Right ventricle myocardium superior (tissue), 1 donor: Measurements from ENCODE around the gene SH3BP4. TPM values are rescaled to one million over a fixed set of nuclear protein-coding genes. Genes with fewer than 3 reads are reported as not detected.

Source experiments
- ATAC-seq: fragments of 200-7000 bp; cut with Tn5 transposase; one replicate; pipeline ENCODE4 v1.9.1; 2020; ENCODE audit warnings: mild to moderate bottlenecking; ENCODE audit not compliant: poor library complexity
- DNase-seq: peaks from one replicate; pipeline ENCODE4 v3.0.0-alpha.2; 2020
- intact Hi-C: fragments of 100-400 bp; cut with DNase I; formaldehyde crosslinking; loops from one replicate; pipeline ENCODE4 v1.11.2; 2022
- total RNA-seq: library from RNA; stranded (reverse); fragmentation: NEBNext Ultra II Directional; extraction: Animal tissue kit (Norgen Biotek cat#: 25700); gene quantifications from one replicate; pipeline ENCODE4 v1.2.1, GENCODE V29; 2021
- donor health status: DM: no; HTN: yes; CAD: no; lungs with severe emphysema.

Gene SH3BP4
- total RNA-seq, 1 donor from 2014 or later = 9.0 TPM

DNA sequence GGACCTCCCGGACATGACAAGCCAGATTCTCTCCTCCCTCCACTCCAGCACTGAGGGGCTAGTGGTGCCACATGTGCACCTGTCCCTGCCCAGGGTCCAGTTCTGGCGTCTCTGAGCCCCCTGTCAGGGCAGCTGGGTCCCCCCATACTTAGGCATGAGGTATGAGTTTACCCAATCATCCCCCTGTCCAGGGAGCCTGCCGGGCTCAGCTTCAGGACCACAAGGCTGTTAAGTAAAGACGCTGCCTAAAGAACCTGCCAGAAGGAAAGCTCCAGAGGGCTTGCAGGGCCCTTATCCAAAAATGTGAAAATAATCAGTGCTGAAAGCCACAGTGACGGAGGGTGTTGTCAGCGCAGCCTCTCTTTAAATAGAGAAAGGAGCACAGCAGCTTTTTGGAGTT, 40.0 kb downstream of the SH3BP4 start:
- intact Hi-C loops = no loop called here
- DNase-seq = peak; percentile 38
- peak; percentile 42 for ATAC-seq

DNA sequence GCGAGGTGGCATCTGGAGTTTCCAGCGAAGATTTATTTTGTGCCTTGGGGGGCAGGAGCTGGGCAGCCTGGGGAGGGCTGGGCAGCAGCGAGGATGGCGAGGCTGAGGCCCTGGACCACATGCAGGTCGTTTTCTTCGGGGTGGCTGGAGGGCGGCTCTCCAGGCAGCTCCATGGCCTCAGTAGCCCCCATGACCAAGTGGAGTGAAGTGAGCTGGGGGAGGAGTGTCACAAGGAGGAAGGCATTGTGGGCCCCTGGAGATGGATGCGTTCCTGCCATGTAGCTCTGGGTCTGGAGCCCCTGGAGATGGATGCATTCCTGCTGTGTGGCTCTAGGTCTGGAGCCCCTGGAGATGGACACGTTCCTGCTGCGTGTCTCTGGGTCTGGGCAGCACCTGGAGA, 40.4 kb downstream of the SH3BP4 start:
- no peak for ATAC-seq
- DNase-seq = no peak
- intact Hi-C loops = no loop called here

DNA sequence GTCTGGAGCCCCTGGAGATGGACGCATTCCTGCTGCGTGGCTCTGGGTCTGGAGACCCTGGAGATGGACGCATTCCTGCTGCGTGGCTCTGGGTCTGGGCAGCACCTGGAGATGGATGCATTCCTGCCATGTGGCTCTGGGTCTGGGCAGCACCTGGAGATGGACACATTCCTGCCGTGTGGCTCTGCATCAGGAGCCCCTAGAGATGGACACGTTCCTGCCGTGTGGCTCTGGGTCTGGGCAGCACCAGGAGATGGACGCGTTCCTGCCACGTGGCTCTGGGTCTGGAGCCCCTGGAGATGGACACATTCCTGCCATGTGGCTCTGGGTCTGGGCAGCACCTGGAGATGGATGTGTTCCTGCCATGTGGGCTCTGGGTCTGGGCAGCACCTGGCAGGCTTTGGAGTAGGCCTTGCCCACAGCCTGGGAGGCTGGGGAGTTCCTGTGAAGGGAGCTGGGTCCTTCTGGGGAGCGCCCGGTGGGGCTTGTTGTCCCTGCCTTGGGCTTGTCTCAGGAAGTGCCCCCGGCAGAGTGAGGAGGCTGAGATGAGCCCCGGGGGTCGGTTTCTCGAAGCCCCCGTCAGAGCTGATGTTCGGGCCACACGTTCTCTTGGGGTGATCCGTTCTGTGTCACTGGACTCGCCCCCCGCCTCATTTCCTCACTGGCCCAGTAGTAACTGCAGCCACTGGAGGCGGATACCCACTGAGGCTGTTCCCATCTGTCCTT, 41.0 kb downstream of the SH3BP4 start:
- DNase-seq (no peak), ATAC-seq (no peak)
- intact Hi-C loops = no loop called here

DNA sequence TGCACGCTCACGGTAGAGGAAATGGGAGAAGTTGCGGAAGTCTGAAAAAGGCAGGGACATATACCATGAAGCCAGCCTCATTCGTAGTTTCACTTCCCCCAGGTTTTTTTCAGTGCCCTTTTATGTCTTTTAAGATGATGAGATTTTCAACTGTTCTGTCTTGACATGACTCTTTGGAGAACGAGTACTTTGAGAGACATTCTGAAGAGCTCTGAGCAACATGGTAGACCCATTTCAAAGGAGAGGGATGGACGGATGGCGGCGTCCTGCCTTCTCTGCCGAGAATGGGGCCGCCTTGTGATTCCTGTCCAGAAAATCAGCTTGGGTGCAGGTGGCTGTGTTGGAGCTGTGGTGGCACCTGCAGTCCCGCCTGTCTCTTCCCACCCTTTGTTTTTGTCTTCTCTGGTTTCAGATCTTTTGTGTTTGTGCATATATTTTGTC, 41.7 kb downstream of the SH3BP4 start:
- intact Hi-C loops = no loop called here
- ATAC-seq = no peak
- no peak for DNase-seq

DNA sequence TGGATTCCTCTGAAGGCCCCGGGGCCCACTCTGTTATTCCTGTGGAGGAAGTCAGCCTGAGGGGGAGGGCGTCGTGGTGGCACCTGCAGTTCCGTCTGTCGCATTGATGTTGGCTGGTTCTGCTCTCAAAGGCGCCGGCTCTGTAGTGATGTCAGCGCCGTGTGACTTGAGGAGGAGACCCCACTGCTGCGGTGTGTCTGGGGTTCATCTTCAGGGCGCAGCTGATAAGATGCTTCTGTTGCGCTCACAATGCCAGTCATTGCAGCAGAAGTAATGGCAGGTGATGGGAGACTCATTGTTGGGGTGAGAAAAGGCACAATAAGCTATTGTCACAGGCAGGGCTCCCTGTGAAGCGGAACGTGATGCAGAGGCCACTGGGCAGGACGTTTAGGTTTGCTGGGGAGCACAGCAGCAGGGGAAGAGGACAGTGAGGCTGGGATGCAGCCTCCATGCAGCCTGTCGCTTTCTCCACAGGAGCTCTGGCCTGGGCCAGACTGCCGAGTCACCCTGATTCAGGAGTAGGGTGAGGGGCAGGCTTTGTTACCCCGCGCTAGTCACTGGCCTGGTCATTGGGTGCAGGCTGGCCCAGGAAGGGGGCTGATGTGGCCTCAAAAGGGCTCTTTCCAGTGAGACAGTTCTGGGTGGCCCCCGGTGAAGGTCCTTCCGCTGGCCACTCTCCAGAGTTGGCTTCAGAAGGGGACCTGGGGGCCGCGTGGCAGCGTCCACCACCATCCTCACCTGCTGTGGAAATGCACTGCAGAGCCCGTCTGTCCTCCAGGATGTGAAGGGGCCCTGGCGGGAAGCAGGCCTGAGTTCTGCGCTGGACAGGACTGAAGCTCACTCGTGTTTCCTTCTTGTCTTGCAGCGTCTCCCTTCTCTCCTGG, 42.9 kb downstream of the SH3BP4 start:
- no peak for DNase-seq
- intact Hi-C loops = no loop called here
- ATAC-seq = no peak

DNA sequence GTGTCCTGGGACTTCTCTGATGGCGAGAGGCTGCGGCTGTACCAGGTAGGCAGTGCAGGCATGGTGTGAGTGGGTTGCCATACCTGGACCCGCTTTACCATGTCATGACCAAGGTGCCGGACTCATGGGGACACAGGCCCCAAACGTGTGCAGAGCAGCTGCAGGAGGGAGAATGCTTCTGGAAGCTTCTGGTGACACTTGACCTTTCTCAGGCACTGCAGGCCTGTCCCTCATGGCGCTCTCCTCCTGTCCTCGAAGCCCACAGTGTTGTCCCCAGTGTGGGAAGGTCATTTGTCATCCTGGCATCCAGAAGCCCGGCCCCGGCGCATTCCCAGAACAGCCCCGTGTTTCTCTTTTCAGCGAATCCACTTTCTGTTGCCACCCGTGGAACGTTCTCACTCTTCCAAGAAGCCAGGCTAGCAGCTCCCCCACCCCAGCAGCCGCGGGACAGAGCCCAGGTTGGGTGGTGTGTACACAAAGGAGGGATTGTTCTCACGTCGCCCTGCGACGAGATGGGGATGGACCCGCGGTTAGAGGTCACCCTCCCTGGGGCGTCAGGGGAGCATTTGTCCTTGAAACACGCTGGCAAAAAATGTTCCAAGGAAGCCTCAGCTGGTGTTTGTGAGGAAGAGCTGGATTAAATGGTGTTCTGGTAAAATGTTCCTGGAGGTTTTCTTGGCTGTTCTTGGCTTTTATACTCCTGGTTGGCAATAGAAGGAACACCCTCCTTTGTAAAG, 43.7 kb downstream of the SH3BP4 start:
- ATAC-seq = no peak
- intact Hi-C loops = no loop called here
- DNase-seq = no peak

DNA sequence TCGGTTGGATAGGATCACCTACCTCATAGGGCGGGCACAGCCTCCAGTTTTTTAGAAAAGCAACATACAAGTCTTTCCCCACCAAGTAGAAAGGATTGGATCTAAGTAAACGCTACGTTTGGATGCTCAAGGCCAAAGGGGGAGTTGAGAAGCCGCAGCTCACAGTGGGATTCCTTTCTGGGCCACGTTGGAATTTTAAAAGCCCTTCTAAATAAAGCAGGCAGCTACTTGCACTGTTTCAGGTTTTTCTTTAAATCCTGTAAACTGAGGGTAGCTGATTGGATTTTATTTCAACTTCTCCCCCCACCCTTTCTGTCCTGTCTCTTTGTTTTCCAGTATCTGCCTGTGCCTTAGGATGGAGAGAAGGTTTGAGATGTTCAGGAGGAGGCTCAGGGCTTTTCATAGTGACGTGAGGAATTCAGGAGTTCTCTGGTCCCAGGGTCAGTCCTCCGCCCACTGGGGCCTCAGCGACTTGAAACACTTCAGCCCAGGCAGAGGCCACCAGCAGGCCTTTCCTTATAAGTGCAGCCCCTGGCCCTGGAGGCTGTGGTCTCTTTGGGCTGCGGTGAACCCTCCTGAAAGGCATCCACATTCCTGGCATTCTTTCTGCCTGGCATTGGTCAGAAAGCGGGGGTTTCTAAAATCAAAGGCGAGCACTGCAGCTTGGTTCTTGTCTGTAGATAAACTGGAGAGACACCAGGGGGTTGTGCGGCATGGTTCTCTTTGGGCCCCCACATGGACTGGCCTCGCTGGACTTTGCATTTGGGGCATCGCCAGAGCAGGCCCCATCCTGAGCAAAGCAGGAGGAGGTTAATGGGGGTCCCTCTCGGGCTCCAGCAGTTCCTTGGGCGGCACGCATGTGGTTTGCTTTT, 44.5 kb downstream of the SH3BP4 start:
- no peak for ATAC-seq
- no peak for DNase-seq
- intact Hi-C loops = no loop called here

DNA sequence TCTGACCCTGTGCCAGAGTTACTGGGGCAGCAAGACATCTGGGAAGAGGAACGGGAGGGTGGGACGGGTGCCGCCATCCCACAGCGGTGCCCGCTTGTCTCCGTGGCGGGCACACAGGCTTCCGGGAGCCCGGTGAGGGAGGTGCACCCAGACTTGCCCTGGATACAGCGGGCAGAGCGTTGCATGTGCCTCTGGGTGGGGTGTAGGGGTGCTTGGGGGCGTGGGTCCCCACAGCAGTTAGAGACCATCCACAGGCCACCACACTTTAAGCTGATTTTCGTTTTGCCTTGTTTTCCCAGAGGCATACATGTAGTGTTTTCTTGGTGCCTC, 45.1 kb downstream of the SH3BP4 start:
- ATAC-seq (no peak), DNase-seq (no peak)
- intact Hi-C loops = no loop called here

DNA sequence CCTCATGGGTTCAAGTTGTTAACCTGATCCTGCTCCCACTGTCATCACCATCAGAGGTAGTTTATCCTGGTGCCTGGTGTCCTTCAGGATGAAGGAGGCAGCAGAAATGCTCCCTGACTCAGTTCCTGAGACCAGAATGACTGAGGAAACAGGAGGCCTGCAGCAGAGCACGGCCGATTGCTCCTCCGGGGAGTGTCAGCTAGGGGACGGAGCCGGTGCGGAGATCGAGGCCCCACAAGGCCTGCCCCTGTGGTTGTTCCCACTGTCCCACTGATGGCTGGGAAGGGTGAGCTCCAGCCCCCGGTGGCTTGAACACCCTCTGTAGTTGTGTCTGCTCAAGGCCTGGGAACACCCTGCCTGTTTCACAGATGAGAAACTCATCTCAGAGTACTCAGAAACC, 45.6 kb downstream of the SH3BP4 start:
- ATAC-seq (no peak), DNase-seq (no peak)
- intact Hi-C loops = no loop called here

DNA sequence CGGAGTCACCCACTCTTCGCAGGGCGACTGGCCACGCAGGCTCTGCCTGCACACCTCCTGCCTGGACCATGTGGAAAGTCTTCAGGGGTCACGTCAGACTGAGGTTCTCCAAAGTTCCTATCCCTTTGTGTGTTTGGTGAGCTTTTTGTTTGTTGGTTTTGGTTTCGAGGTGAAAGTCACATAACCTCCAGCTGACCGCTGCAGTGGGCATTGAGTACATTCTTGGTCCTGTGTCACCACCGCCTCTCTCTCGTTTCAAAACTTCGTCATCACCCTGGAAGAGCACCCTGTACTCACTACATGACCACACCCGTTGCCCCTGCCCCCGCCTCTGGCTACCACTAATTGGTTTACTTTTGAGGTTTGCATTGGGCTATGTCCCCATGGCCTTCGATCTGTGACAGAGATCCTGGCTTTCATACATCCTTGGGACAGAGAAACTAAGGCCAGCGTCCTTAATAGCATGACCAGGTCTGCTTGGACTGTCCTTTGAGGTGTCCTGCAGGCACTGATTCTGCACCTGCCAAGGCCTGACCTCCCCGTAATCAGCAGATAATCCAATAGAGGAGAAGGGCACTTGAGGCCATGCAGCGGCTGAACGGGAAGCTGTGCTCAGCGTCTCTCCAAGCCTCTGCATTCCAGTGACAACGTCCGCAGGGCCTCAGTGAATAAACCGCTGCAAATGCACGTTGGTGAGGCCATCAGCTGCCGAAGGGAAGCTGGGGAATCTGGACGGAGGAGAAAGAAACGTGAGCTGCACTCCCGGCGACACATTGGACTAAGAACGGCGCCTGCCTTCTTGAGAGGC, 46.8 kb downstream of the SH3BP4 start:
- ATAC-seq (peak; percentile 48), DNase-seq (no peak)
- intact Hi-C loops = no loop called here

DNA sequence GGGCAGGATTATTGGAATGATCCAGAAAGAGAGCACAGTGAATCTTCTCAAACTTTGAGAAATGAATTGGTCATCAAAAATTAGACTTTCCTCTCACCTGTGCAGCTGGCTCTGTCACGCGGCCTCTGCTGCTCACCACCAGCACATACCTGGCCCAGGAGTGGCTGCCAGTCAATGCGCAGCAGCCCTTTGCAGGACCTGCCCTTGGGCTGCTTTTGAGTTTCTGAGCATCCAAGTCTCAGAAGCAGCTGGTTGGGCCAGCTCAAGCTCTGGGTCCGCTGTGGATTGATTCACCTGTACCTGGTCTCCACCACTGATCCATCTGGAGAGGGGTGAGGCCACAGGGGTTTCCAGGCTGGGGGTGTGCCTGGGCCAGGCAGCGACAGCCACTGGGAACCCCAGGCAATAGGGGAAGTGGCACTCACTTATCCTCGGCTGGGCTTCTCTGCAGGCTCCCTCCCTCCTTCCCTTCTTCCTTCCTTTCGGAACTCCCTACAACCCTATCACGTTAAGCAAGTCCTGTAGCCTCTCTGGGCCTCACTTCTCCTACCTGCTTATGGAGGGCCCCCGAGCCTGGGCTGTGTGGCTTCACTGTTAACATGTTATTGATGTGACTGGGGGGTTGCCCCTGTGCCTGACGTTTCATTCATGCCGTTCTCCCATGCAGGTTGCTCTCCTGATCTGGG, 48.1 kb downstream of the SH3BP4 start:
- no peak for ATAC-seq
- intact Hi-C loops = loop anchor here (10.0 kb wide), 1 partner anchor 85 kb away; no protein-coding TSS in a partner anchor
- no peak for DNase-seq

DNA sequence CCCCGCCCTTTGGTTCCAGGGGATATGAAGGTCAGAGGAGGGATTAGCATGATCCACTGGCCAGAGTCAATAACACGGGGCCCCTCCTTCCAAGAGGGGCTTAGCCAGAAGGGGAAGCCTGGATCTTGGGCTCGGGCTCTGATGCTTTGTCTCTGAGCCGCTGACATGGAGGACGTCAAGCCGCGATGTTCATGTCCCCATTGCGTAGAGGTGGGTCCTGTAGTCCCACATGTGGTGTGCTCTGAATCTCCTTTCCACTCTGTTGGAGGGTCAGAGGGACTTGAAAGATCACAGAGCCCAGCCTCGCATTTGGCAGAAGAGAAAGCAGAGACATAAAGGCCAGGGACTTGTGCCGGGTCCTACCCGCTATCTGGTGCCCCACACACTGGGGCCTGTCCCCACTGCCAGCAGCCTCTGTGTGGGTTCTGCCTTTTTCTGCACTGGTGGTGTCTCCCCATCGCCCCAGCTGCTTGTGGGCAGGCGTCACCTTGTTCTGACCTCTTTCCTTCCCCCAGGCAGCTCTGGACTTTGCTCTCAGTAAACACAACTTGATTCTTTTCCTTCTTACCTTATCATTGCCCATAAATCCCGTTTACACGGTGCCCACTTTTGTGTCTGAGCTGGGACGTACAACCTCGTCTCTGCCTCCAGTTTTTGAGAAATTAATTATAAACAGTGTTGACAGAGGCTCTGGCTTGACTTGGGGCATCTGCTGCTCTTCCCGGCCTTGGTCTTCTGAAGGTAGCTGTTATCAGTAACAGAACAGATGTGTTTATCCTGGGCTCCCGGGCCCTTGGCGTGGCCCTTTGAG, 48.8 kb downstream of the SH3BP4 start:
- no peak for DNase-seq
- intact Hi-C loops = loop anchor here (10.0 kb wide), 1 partner anchor 84 kb away; no protein-coding TSS in a partner anchor
- no peak for ATAC-seq

DNA sequence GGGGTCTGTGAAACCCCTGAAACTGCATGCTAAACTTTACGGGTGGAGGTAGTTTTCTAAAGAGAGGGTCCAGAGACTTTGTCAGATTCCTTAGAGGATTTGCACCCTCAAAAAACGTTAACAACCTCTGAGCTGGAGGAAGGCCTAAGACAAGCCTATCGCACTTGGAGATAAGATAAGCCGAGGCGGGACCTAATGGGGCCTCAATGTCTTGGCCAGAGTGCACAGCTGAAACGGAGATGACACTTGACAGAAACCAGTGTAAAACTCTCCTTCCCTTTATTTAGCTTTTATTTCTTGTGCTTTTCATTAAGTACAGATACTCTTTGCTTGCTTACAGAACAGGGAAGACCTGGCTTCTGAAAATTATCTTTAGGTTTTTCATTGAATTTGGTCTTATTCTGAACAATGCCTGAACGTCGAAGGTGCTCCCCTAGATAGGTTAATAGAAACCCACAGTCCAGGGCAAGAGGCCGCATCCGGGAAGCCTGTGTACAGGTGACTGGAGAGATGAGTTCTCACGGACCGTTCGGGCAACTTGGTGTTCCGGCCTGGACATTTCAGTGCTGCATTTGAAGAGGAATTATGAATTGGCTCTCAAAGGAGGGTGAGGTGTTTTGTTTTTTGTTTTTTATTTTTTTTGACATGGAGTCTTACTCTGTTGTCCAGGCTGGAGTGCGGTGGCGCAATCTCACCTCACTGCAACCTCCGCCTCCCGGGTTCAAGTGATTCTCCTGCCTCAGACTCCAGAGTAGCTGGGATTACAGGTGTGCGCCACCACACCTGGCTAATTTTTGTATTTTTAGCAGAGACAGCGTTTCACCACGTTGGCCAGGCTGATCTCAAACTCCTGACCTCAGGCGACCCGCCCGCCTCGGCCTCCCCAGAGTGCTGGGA, 49.7 kb downstream of the SH3BP4 start:
- DNase-seq (no peak), ATAC-seq (no peak)
- intact Hi-C loops = loop anchor here (10.0 kb wide), 1 partner anchor 83 kb away; no protein-coding TSS in a partner anchor

DNA sequence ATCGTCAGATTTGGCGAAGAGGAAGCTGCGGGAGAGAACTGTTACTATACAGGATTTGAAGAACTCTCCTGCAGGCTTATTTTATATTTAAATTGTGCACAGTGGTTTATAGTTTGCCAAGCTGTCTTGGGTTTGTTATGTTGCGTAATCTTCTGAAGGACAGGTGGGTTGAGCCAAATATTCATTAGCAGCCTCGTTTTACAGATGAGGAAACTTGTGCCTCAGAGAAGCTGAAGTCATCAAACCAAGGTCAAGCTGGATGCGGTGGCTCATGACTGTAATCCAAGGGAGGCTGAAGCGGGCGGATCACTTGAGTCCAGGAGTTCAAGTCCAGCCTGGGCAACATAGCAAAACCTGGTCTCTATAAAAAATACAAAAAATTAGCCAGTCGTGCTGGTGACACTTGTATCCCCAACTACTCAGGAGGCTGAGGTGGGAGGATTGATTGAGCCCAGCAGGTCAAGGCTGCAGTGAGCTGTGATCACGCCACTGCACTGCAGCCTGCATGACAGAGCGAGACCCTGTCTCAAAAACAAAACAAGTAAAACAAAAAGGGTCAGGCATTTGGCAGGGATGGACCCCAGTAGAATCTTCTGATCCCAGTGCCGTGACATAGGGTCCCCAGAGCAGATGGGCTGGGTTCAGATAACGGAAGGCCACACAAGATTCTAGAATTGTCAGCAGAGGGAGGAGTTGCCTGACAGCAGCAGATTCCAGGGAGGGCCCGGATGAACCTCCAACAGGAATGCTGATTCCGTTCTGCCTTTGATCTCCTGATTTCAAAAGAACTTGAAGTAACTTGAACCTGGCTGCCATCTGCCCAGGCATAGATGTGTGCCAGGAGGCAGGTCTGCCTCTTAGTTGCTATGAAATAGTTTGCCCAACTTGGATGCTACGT, 50.6 kb downstream of the SH3BP4 start:
- no peak for ATAC-seq
- intact Hi-C loops = loop anchor here (10.0 kb wide), 1 partner anchor 82 kb away; no protein-coding TSS in a partner anchor
- DNase-seq = no peak
